Stomach (tissue), 4 donors: ENCODE data around the gene SEBOX.

Experiments
- CTCF ChIP-seq, 7 experiments: fragments of 450-650 bp in 4 of 7; fragments of 200-600 bp in 3 of 7; sonication (generic) in 3 of 7; IDR thresholded peaks; one replicate each; pipeline ENCODE4 v1.5.1; 2016 to 2019; ENCODE audit warnings: antibody characterized with exemption in 7 of 7, control low read depth in 2 of 7, mild to moderate bottlenecking in 1 of 7
- EP300 ChIP-seq: sonication (generic); formaldehyde crosslinking; IDR thresholded peaks from one replicate; pipeline ENCODE4 v1.6.1; 2017; ENCODE audit warnings: antibody characterized with exemption
- POLR2A ChIP-seq, 4 donors: fragments of 450-650 bp; IDR thresholded peaks; one replicate each; pipeline ENCODE4 v1.6.1; 2016; ENCODE audit warnings: antibody characterized with exemption in 4 of 4, control low read depth in 2 of 4, mild to moderate bottlenecking in 1 of 4, moderate library complexity in 1 of 4
- POLR2AphosphoS5 ChIP-seq, 3 donors: sonication (generic); formaldehyde crosslinking; IDR thresholded peaks; one replicate each; pipeline ENCODE4 v1.6.1; 2016; ENCODE audit warnings: antibody characterized with exemption in 3 of 3

GRCh38 chr17:28390141-28390540 lies 25.1 kb upstream of the SEBOX start:
- TF ChIP-seq CTCF (IDR thresholded peaks at IDR 0.05) (no peak), POLR2A (IDR thresholded peaks at IDR 0.05) (no peak), EP300 (no peak), POLR2AphosphoS5 (IDR thresholded peaks at IDR 0.05) (no peak)
